Fibroblast of peridontal ligament (primary cell): ENCODE results near the gene KLHL33.
A peak's percentile ranks its signal among the peaks of the same experiment; 100 is the strongest.

ENCODE experiments used
- DNase-seq: peaks from one replicate; pipeline ENCODE4 v3.0.0-alpha.2; 2010; ENCODE audit errors: extremely low read depth

The KLHL33 gene, protein sequence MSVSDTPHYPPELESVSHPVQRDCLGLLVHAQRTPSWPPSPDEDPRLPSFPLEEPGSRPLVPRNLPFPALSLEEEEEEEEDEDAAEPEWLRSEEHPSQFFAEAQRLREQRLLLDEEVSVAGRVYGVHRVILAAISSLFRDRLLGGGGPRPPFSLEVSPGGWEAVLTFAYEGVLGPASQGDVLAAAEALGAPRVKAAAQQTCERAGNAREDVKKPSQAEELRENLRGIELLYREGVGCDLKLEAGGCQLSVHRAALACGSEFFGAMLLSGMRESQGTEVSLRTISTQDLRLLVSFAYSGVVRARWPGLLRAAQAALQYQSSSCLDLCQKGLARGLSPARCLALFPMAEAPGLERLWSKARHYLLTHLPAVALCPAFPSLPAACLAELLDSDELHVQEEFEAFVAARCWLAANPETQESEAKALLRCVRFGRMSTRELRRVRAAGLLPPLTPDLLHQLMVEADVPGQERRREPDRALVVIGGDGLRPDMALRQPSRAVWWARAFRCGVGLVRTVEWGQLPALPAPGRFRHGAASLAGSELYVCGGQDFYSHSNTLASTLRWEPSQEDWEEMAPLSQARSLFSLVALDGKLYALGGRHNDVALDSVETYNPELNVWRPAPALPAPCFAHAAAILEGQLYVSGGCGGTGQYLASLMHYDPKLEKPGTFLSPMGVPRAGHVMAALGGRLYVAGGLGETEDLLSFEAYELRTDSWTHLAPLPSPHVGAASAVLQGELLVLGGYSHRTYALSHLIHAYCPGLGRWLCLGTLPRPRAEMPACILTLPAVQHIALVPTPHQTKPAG

DNA sequence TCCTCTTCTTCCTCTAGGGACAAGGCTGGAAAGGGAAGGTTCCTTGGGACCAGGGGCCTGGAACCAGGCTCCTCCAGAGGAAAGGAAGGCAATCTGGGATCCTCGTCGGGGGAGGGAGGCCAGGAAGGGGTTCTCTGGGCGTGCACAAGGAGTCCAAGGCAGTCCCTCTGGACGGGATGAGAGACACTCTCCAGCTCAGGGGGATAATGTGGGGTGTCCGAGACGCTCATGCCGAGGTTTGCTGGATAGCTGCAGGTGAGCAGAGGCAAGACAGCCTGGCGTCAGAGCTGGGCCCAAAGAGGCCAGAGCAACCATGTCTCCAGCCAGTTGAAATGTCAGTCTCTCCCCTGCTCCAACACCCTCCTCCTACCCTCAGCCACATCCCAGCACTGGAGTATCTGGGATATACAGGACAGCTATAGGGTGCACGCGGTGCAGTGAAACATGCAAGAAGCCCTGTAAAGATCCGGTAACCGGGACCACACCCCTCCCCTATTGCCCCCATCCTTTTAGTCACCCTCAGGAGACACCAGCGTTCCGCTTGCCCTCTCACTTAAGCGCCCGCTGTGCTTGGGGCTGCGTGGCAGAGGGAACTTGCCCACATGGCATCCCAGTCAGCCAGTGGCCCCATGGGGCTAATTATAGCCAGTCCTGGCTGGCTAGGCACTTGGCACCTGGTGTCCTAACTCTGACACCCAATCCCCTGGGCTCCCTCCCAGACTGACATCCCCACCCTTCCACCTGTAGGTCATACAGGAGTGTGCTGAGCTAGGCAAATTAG, at the start of gene KLHL33:
TSS of gene KLHL33 (minus strand) at position 585 of the 781 bp plus-strand sequence. CDS start at position 230, 355 bp downstream.
- no peak for DNase-seq

DNA sequence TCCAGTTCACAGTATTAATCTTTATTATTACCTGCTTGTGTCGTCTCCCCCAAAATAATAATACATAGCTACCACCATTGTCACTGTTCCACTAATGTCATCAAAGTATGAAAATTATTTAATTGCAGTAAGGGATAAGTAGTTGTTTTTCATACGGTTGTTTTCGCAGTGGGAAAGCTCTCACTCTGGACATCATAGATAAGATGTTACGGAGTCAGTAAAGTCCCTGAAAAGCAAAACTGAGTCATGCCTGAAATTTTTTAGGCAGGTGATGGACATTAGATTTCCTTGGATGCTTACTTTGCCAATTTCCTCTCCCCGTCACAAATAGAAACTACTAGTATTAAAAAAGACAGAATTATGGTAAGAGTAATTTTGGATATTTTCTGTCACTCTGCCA, 46.4 kb upstream of the KLHL33 start:
- no peak for DNase-seq

DNA sequence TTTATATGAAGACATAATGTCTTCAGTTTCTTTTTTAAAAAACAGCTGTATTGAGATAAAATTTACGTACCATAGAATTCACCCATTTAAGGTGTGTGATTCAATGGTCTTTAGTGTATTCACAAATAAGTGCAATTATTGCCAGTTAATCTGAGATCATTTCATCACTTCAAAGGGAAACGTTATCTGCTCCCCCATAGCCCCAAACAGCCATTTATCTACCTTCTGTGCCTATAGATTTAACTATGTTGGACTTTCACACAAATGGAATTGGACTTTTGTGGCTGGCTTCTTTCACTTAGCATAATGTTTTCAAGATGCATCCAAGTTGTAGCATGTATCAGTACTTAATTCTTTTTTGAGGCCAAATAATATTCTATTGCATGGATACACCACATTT, 42.9 kb upstream of the KLHL33 start:
- DNase-seq: no peak

DNA sequence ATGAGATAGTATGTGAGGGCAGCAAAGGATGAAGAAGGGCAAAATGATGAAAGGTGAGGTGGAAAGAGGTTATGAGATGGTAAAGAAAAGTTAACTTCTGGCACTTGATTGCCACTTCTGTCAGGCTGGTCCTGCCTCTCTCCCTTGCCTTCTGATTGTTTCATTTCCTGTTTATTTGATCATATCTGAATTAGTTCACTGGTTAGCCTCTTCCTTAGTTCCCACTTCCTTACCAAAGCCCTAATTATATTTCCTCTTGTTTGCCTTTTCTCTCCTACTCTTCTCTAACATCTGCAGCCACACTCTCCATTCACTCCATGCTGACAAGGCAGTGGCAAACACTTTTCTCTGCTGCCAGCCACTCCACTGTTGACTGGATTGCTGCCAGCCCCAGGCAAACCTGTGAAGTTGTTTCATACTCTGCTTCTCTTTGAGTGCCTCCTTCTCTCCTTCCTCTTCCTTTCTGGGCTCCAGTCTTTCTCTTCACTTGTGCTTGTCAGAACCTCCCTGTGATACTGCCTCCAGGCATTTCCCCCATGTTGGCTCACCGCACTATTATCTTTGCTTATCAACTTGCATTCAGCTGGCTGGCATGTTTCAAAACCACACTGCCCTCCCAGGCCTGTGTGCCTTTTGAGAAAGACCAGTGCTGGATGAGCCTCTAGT, 41.4 kb upstream of the KLHL33 start:
- peak; percentile 32 for DNase-seq

DNA sequence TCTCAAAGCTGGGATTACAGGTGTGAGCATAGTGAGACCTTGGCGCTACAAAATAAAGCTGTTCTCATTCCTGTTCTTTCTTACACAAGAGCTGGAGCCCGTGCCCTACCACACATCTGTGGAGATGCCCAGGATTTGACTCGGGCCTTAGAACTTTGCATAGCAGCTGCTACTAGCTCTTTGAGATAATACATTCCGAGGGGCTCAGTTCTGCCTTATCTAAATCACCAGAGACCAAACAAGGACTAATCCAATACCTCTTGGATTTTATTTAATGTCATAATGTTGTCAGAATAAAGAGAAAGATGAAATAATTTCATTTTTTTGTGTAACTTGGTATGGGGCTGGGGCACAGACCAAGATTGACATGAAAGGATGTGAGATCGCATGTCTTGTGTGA, 40.8 kb upstream of the KLHL33 start:
- DNase-seq: no peak

DNA sequence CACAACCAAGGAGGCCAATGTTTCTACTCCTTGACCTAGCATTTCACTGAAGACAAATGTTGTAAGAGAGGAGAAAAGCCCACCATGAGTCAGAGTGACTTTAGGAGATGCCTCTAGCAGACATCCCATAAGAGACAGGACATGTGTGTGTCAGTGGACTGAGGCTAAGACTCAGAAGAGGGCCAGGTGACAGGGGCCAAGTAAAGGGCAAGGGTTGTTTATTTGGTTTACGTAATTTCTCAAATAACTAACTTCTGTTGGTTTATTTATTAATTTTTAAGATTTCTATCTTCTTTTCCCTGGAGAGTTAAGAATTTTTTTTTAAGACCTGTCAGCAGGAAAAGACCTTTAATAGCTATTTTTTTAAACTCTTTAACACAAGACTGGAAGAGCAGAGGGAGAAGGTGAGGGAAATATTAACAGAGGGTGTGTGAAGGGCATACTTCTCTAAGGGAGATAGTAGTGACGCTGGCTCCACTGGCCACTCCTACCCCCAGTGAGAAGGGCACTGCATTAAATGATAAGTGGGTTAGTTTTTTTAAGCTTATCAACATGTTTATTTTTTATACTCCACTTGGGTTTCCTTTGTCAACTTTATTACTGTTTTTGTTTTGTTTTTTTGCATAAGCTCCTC, 36.7 kb upstream of the KLHL33 start:
- no peak for DNase-seq

DNA sequence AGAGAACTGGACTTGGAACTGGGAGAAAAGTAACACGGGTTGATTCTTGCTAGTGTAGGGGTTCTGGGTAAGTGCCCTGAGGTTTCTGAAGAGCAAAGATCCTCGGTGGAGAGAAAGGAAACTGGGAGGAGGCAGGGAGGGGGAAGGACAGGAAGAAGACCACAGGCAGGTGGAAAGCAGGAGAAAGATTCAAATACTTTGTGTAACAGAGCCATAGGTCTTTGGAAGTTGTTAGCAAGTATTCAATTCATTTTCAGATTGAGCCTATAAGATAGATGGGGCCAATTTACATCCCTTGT, 34.6 kb upstream of the KLHL33 start:
- no peak for DNase-seq

DNA sequence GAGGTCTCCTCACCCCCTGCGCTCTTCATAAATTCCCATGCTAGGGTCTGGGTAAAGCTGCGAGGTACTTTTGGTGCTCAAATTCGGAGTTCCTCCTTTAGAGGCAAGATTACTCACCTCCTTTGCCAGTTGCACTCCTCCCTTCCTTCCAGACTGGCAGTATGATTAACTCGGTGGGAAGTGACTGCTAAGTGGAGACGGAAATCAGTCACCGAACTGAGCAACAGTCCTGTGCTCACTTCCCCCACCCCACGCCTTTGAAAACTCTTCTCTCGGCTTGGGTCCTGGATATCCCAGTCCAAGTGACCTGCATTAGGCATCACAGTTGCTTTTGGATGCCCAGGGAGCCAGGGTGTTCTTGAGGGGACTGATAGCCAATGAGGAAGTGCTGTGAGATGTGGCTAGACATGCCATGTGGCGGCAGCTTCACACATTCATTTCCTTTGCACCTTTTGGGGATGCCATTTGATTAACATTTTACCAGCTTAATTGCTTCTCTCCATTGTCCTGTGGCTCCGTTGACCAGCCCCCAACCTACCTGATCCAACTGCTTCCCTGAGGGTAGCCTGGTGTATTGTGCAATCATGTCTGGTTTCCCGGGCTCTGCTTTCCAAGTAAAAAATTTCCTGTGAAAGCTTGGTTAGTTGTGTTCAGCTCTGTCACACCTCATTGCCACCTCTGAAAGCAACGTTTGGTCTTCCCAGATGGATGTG, 34.1 kb upstream of the KLHL33 start:
- DNase-seq: peak; percentile 60

DNA sequence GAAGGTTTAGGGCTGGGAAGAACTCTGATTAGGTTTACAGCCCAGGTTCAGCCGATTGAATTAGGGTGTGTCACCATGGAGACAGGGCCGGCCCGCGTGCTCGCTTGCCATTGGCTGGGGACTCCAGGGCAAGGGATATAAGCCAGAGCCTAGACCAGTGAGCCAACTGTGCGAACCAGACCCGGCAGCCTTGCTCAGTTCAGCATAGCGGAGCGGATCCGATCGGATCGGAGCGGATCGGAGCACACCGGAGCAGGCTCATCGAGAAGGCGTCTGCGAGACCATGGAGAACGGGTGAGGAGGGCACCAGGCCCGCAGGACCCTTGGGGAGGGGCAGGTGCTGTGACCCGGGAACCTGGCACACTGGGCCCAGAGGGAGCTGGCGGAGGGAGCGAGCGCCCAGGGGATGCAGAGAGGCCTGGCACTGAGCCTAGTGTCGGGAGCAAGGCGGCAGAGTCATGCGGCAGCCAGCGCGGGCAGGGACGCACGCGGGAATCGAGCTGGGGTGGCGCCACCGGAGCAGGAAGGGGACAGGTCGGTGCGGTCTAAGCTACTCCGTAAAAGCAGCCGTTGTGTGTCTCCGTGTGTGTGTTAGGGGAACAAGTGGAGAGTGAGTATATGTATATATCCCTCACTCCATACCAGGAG, 33.4 kb upstream of the KLHL33 start, which contains the start of gene PNP:
TSS of gene PNP (plus strand) at position 165 of the 648 bp plus-strand sequence. CDS start at position 284, 119 bp downstream.
- DNase-seq: peak; percentile 88

DNA sequence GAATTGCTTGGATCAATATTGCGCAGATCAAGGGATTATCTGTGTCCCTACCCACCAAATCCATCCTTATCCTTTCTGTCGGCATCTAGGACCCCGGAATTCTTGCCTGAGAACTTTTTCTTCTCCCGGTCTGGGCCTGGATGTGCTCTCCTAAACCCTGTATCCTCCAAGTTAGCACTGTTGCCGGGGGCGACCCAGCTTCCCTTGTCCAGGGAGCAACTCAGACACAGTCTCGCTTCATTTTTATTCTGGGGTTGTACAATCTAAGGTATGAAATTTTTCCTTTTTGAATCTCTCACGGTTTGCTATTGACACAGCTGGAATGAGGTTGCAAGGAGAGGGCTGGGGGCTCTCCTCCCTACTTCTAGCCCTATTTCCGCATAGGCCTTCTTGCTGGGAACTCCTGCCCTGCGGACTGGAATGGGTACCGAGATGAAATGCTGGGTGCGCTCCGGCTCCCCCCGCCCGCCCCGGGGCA, 32.8 kb upstream of the KLHL33 start:
- DNase-seq: no peak

DNA sequence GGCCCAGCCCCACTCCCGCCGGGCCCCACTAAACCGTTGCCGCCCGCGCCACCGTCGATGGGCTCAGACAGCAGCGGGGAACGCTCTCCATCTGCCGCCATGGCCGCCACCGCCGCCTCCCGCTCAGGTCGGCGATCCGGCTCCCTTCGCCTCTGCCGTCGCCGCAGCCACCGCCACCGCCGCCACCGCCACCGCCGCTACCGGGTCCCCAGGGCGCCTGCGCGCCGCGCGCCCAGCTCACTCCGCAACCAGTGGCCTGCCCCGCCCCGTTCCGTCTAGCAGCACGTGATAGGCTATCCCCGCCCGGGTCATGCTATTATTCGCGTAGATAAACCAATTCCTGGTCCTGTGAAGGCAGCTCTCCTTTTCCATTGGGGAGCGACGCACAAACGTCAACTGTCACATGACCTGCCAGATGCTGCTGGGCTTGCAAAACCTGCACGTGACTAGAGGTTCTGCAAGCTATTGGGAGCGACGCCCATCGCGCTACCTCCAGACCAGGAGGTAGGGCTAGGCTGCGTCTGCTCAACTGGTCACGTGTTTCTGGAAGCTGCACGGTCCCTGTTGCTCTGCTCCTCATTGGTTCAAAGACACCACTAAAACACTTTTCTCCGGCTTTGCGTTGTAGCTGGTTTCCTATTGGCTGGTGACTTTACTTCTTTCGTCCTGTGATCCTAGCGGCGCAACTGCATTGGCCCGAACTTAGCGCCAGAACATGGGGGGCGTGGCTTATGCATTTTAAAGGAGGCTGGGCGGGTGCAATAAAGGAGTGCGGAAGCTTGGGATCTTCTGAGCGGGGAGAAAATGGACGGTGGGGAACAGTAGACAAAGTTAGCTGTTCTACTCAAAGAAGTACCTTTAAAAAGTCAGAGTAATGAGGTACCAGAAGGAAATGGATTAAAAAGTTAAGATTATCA, 25.5 kb upstream of the KLHL33 start, which contains the start of gene PIP4P1:
TSS of gene PIP4P1 (minus strand) at position 210 of the 917 bp plus-strand sequence. CDS start at position 101, 109 bp downstream.
- DNase-seq: peak; percentile 100

DNA sequence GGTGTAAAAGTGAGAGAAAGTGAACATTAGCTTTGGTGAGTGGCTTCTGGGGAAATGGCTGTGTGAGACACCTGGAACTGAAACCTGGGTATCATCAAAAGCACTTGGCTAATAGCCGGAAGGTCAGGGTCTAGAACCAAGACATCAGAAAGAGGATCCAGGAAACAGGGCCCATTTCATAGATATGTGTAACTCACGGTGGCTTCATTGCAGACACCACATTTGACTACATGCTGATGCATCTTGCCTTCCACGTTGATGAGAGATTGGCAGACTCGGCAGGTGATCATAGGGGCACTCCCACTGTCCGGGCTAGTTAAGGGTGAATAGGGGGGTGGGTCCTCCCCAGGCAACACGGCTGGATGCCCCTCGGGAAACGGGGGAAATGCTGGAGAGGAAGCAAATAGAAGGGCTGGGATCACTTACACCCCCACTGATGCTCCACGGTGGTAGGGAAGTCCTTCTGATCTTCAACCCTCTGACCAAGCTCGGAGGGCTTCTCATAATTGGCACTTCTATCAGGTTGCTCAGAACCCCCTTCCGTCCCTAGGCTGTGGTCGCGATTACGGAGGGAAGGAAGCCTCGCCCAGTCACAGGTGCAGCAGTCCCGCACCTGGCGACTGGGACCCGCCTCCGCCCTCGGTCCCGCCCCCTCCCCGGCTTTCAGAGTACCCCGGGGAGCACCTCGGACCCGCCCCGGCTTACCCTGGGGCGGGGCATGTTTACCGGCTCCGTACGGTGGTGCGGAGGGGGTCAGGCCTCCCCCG, 24.7 kb upstream of the KLHL33 start:
- DNase-seq: no peak

DNA sequence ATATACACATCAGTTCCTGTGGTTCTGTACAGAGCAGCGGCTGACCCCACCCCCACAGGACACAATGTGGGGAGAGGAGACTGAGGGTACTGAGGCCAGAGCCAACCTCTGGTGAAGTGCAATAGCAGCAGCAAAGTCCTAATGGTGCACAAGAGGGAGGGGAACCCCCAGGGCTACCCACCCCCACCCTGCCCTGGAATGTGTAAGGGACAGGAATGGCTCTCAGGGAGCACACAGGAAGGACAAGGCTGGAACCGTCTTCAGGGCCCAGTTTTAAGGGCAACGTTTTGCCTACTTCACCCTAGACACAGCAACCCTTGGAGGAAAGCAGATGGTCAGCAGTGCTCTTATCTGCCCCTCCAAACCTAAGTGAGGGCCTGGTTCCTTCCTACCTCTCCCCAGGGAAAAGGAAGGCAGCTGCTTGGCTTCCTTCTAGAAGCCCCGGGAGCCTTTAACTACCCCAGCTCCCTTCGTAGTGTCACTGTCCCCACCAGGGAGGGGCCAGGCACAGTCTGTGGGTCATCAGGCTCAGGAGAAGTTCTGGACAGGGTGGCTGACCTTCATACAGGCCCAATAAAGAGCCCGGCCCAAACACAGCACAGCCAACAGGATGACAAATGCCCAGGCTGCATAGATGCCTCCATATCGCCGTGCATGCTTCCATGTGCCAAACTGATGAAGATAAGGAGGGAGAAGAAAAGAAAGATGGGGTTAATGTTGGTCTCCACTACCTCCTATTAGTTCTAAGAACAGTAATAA, 22.2 kb upstream of the KLHL33 start:
- no peak for DNase-seq

DNA sequence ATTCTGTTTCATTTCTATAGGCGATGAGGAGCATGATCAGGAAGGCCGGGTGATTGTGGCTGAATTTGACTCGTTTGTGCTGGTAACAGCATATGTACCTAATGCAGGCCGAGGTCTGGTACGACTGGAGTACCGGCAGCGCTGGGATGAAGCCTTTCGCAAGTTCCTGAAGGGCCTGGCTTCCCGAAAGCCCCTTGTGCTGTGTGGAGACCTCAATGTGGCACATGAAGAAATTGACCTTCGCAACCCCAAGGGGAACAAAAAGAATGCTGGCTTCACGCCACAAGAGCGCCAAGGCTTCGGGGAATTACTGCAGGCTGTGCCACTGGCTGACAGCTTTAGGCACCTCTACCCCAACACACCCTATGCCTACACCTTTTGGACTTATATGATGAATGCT, 21.0 kb upstream of the KLHL33 start:
- no peak for DNase-seq

DNA sequence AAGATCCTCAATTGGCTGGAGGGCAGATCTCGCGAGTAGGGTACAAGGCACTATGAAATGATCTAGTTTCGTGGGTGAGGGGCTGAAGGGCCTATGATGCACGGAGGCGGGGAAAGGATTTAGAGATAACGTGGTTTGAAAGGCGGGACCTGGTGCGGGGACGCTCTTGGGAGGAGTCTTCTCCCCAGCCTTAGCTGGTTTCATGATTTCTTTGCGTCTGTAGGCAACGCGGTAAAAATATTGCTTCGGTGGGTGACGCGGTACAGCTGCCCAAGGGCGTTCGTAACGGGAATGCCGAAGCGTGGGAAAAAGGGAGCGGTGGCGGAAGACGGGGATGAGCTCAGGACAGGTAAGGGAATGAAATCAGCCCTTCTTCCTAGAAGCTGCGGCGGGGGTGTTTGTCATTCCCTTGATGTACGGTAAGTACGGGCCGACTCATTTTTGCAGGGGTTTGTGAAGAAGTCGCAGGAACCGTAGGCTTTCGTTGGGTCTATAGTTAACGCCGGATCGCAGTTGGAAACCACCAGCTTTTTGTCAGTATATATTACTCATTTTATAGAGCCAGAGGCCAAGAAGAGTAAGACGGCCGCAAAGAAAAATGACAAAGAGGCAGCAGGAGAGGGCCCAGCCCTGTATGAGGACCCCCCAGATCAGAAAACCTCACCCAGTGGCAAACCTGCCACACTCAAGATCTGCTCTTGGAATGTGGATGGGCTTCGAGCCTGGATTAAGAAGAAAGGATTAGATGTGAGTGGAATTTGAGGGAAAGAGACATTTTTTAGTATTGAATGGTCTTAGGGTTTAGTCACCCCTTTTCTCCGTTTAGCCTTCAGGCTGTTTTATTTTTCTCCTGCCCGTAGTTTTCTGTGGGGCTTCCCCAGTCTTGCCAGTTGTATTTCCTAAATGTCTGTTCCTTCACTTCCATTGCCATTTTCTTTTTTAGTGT, 19.7 kb upstream of the KLHL33 start:
- DNase-seq: peak; percentile 92
